ENCODE measurements around the gene JMJD1C.
"Not testable (repeated sequence)": the region's sequence is repeated elsewhere in the genome, so short reads cannot be mapped to it uniquely, and the experiment has no call there.

Gene JMJD1C

GRCh38 chr10:63256009-63256773 is 209.6 kb downstream of the JMJD1C start:
- DNase-seq, result peak; percentile 22

- no peak for DNase-seq
These were observed 210.5 kb downstream of the JMJD1C start for GRCh38 chr10:63255316-63255715.

GRCh38 chr10:63253040-63253439 is 212.7 kb downstream of the JMJD1C start:
- no peak for DNase-seq

GRCh38 chr10:63252095-63252762 is 213.5 kb downstream of the JMJD1C start:
- no peak for DNase-seq

- no peak for DNase-seq
These were observed 215.7 kb downstream of the JMJD1C start for GRCh38 chr10:63250032-63250431.

GRCh38 chr10:63247771-63248170 is 218.0 kb downstream of the JMJD1C start:
- peak; percentile 78 for DNase-seq

- peak; percentile 51 for DNase-seq
These were observed 219.4 kb downstream of the JMJD1C start for GRCh38 chr10:63246356-63246755.

GRCh38 chr10:63241841-63242281 is 223.9 kb downstream of the JMJD1C start:
- no peak for DNase-seq

- no peak for DNase-seq
These were observed 225.0 kb downstream of the JMJD1C start for GRCh38 chr10:63240807-63241206.

GRCh38 chr10:63238501-63238900 is 227.3 kb downstream of the JMJD1C start:
- no peak for DNase-seq

- no peak for DNase-seq
These were observed 228.4 kb downstream of the JMJD1C start for GRCh38 chr10:63237396-63237795.

GRCh38 chr10:63236113-63236935 is 229.5 kb downstream of the JMJD1C start:
- peak; percentile 92 for DNase-seq

- not testable (repeated sequence) for DNase-seq
These were observed 230.6 kb downstream of the JMJD1C start for GRCh38 chr10:63235136-63235535.

- DNase-seq, result no peak
These were observed 236.6 kb downstream of the JMJD1C start for GRCh38 chr10:63229161-63229560.

GRCh38 chr10:63228237-63228636 is 237.5 kb downstream of the JMJD1C start:
- no peak for DNase-seq

- no peak for DNase-seq
These were observed 238.4 kb downstream of the JMJD1C start for GRCh38 chr10:63227207-63227895.

GRCh38 chr10:63224241-63224640 is 241.5 kb downstream of the JMJD1C start:
- no peak for DNase-seq

GRCh38 chr10:63221950-63222349 is 243.8 kb downstream of the JMJD1C start:
- DNase-seq, result no peak

- no peak for DNase-seq
These were observed 246.0 kb downstream of the JMJD1C start for GRCh38 chr10:63219749-63220148.

GRCh38 chr10:63217120-63217605 is 248.6 kb downstream of the JMJD1C start:
- DNase-seq, result peak; percentile 65

- DNase-seq, result peak; percentile 54
These were observed 251.2 kb downstream of the JMJD1C start for GRCh38 chr10:63214571-63214970.

GRCh38 chr10:63213489-63213888 is 252.3 kb downstream of the JMJD1C start:
- no peak for DNase-seq

Measured in fibroblast of skin of back (primary cell).